ENCODE data around the gene RNF130. TPM values are rescaled to one million over a fixed set of nuclear protein-coding genes. Genes with fewer than 3 reads are reported as not detected.

RNF130 gene
- total RNA-seq (ENCODE audit: unreplicated experiment): 67.3 TPM
- long read RNA-seq, transcript RNF130-201 (8 exons, 1,766 nt): minor isoform, 5 of 55 reads
- long read RNA-seq, transcript RNF130-205 (9 exons, 2,263 nt): major isoform, 40 of 55 reads
- long read RNA-seq, partial matches to known transcripts: 3 of 55 reads
- long read RNA-seq, other reads (novel, unspliced or antisense): 7 of 55 reads

- Mint-ChIP-seq H3K9me3 (ENCODE audit: unreplicated experiment) (no peaks in the 10 kb centered on the region), H3K27me3 (ENCODE audit: unreplicated experiment) (peaks cover 12% of the 10 kb centered on the region), H3K4me3 (ENCODE audit: unreplicated experiment) (peak within 1 kb of the TSS; percentile 98), H3K27ac (ENCODE audit: unreplicated experiment) (peak within 1 kb of the TSS; percentile 67), H3K4me1 (ENCODE audit: unreplicated experiment) (peaks cover 20% of the 10 kb centered on the region), H3K36me3 (ENCODE audit: low read depth, unreplicated experiment) (peaks cover 8% of the 10 kb centered on the region)
- TF ChIP-seq CTCF (IDR thresholded peaks at IDR 0.05; ENCODE audit: unreplicated experiment): no peak
- peak; percentile 98 for DNase-seq (ENCODE audit: low spot score)
Measured at GRCh38 chr5:180071531-180072255, at the start of gene RNF130. Gene RNF130 (minus strand): TSS chr5:180071759. CDS start chr5:180071702, 57 bp downstream.

- H3K27ac Mint-ChIP-seq (ENCODE audit: unreplicated experiment): no peak overlapping the region
- no peak for TF ChIP-seq CTCF (IDR thresholded peaks at IDR 0.05; ENCODE audit: unreplicated experiment)
- no peaks in the 10 kb centered on the region for H3K9me3 Mint-ChIP-seq (ENCODE audit: unreplicated experiment)
- H3K27me3 Mint-ChIP-seq (ENCODE audit: unreplicated experiment): peaks cover 4% of the 10 kb centered on the region
- H3K36me3 Mint-ChIP-seq (ENCODE audit: low read depth, unreplicated experiment): no peaks in the 10 kb centered on the region
- DNase-seq (ENCODE audit: low spot score): no peak
- H3K4me1 Mint-ChIP-seq (ENCODE audit: unreplicated experiment): no peaks in the 10 kb centered on the region
- no peak overlapping the region for H3K4me3 Mint-ChIP-seq (ENCODE audit: unreplicated experiment)
Measured at GRCh38 chr5:180120237-180121101, 48.9 kb upstream of the RNF130 start.

GRCh38 chr5:180119903-180120236 is 48.3 kb upstream of the RNF130 start:
- DNase-seq (ENCODE audit: low spot score): no peak
- no peak overlapping the region for H3K4me3 Mint-ChIP-seq (ENCODE audit: unreplicated experiment)
- no peaks in the 10 kb centered on the region for H3K9me3 Mint-ChIP-seq (ENCODE audit: unreplicated experiment)
- H3K4me1 Mint-ChIP-seq (ENCODE audit: unreplicated experiment): no peaks in the 10 kb centered on the region
- H3K27me3 Mint-ChIP-seq (ENCODE audit: unreplicated experiment): peaks cover 5% of the 10 kb centered on the region
- H3K27ac Mint-ChIP-seq (ENCODE audit: unreplicated experiment): no peak overlapping the region
- TF ChIP-seq CTCF (IDR thresholded peaks at IDR 0.05; ENCODE audit: unreplicated experiment): no peak
- no peaks in the 10 kb centered on the region for H3K36me3 Mint-ChIP-seq (ENCODE audit: low read depth, unreplicated experiment)

- Mint-ChIP-seq H3K9me3 (ENCODE audit: unreplicated experiment) (no peaks in the 10 kb centered on the region), H3K27ac (ENCODE audit: unreplicated experiment) (no peak overlapping the region), H3K36me3 (ENCODE audit: low read depth, unreplicated experiment) (no peaks in the 10 kb centered on the region), H3K4me1 (ENCODE audit: unreplicated experiment) (no peaks in the 10 kb centered on the region), H3K27me3 (ENCODE audit: unreplicated experiment) (peaks cover 5% of the 10 kb centered on the region), H3K4me3 (ENCODE audit: unreplicated experiment) (no peak overlapping the region)
- TF ChIP-seq CTCF (IDR thresholded peaks at IDR 0.05; ENCODE audit: unreplicated experiment): no peak
- DNase-seq (ENCODE audit: low spot score): no peak
Measured at GRCh38 chr5:180119031-180119902, 47.7 kb upstream of the RNF130 start.
